Neural cell (in vitro differentiated cells): ENCODE data around the gene SLC34A3. TPM values are rescaled to one million over a fixed set of nuclear protein-coding genes. Genes with fewer than 3 reads are reported as not detected.

ENCODE experiments used
- H2AFZ ChIP-seq: fragments of 200-600, 300-800 bp; sonication (generic), shearing (Covaris generic); 2 replicates; pipeline ENCODE4 v1.6.0; 2014; ENCODE audit warnings: low read depth, mild to moderate bottlenecking, antibody characterized with exemption, low read length, moderate library complexity
- H3F3A ChIP-seq: fragments of 200-600 bp; shearing (Covaris generic); 2 replicates; pipeline ENCODE4 v1.6.1; 2016; ENCODE audit warnings: mild to moderate bottlenecking, moderate library complexity, mixed read lengths, antibody characterized with exemption, low read length; ENCODE audit not compliant: insufficient read depth, poor library complexity, severe bottlenecking
- H3K27ac ChIP-seq: fragments of 200-600, 300-800 bp; sonication (generic), shearing (Covaris generic); 2 replicates; pipeline ENCODE4 v1.5.1; 2014; ENCODE audit warnings: mild to moderate bottlenecking, low read length, moderate library complexity
- H3K27me3 ChIP-seq: fragments of 300-800, 200-600 bp; sonication (generic), shearing (Covaris generic); 2 replicates; pipeline ENCODE4 v1.6.0; 2014; ENCODE audit warnings: mild to moderate bottlenecking, low read depth, low read length, moderate library complexity; ENCODE audit not compliant: insufficient read depth
- H3K36me3 ChIP-seq: fragments of 300-800, 200-600 bp; sonication (generic), shearing (Covaris generic); 2 replicates; pipeline ENCODE4 v1.5.1; 2014; ENCODE audit warnings: mild to moderate bottlenecking, antibody characterized with exemption, low read length, moderate library complexity; ENCODE audit not compliant: insufficient read depth
- H3K4me2 ChIP-seq: fragments of 300-800, 200-600 bp; sonication (generic), shearing (Covaris generic); 2 replicates; pipeline ENCODE4 v1.6.0; 2014; ENCODE audit warnings: mild to moderate bottlenecking, low read length
- H3K4me3 ChIP-seq: fragments of 300-800, 200-600 bp; sonication (generic), shearing (Covaris generic); 2 replicates; pipeline ENCODE4 v1.5.1; 2014; ENCODE audit warnings: mild to moderate bottlenecking, low read length, moderate library complexity
- H3K79me2 ChIP-seq: fragments of 200-600 bp; shearing (Covaris generic); replicated peaks from 2 replicates; pipeline ENCODE4 v1.6.0; 2014; ENCODE audit warnings: mild to moderate bottlenecking, low read length, moderate library complexity; ENCODE audit not compliant: insufficient read depth
- H3K9ac ChIP-seq: fragments of 300-800, 200-600 bp; sonication (generic), shearing (Covaris generic); 2 replicates; pipeline ENCODE4 v1.6.1; 2016; ENCODE audit warnings: mild to moderate bottlenecking, low read length, mixed read lengths
- H3K9me2 ChIP-seq: fragments of 200-600 bp; shearing (Covaris generic); 2 replicates; pipeline ENCODE4 v1.6.1; 2016; ENCODE audit warnings: mild to moderate bottlenecking, low read length, mixed read lengths; ENCODE audit not compliant: insufficient read depth
- H3K9me3 ChIP-seq: fragments of 200-600, 300-800 bp; sonication (generic), shearing (Covaris generic); 2 replicates; pipeline ENCODE4 v1.6.1; 2016; ENCODE audit warnings: mild to moderate bottlenecking, mixed run types, low read length, moderate library complexity, mixed read lengths
- H4K20me1 ChIP-seq: fragments of 200-600 bp; shearing (Covaris generic); 2 replicates; pipeline ENCODE4 v1.6.1; 2016; ENCODE audit warnings: mild to moderate bottlenecking, mixed run types; ENCODE audit not compliant: insufficient read depth
- EP300 ChIP-seq: fragments of 450-650 bp; conservative IDR thresholded peaks from 2 replicates; pipeline ENCODE4 v1.6.1; 2014; ENCODE audit warnings: antibody characterized with exemption, mild to moderate bottlenecking, moderate library complexity; ENCODE audit not compliant: poor library complexity, severe bottlenecking
- EZH2 ChIP-seq: fragments of 200-600, 300-800 bp; shearing (Covaris generic), sonication (generic); IDR thresholded peaks from 2 replicates; pipeline ENCODE4 v1.6.1; 2014; ENCODE audit warnings: antibody characterized with exemption, low read length, borderline replicate concordance, mild to moderate bottlenecking; ENCODE audit not compliant: insufficient read depth, poor library complexity, severe bottlenecking
- MXI1 ChIP-seq: fragments of 450-650 bp; conservative IDR thresholded peaks from 2 replicates; pipeline ENCODE4 v1.6.1; 2014; ENCODE audit warnings: antibody characterized with exemption, mild to moderate bottlenecking; ENCODE audit not compliant: poor library complexity, severe bottlenecking
- POLR2AphosphoS5 ChIP-seq: IDR thresholded peaks from 2 replicates; pipeline ENCODE4 v1.6.1; 2012
- RAD21 ChIP-seq: fragments of 450-650 bp; conservative IDR thresholded peaks from 2 replicates; pipeline ENCODE4 v1.6.1; 2014; ENCODE audit warnings: antibody characterized with exemption, mild to moderate bottlenecking, moderate library complexity
- REST ChIP-seq: IDR thresholded peaks from 2 replicates; pipeline ENCODE4 v1.6.1; 2012; ENCODE audit warnings: borderline replicate concordance
- SMC3 ChIP-seq: fragments of 450-650 bp; conservative IDR thresholded peaks from 2 replicates; pipeline ENCODE4 v1.6.1; 2014; ENCODE audit warnings: antibody characterized with exemption, mild to moderate bottlenecking, moderate library complexity; ENCODE audit not compliant: poor library complexity
- TAF1 ChIP-seq: IDR thresholded peaks from 2 replicates; pipeline ENCODE4 v1.6.1; 2012; ENCODE audit warnings: low read depth
- polyA plus RNA-seq: library from polyadenylated mRNA; depleted of rRNA; stranded (reverse); fragments of >200 nt; gene quantifications from 2 replicates; pipeline ENCODE4 v1.2.3, GENCODE V29; 2014
- TF ChIP-seq, protein P1 (sequence below): fragments of 450-650 bp; IDR thresholded peaks from 2 replicates; pipeline ENCODE4 v1.5.1; 2014; ENCODE audit warnings: antibody characterized with exemption, mild to moderate bottlenecking, moderate library complexity; ENCODE audit not compliant: poor library complexity, severe bottlenecking

The SLC34A3 gene
- polyA plus RNA-seq, 1 donor from 2014 or later, result 0.27 TPM

- H4K20me1 ChIP-seq, result no peaks in the 10 kb centered on the region
- no peaks in the 10 kb centered on the region for H3K9me3 ChIP-seq
- no peak overlapping the region for H3K4me2 ChIP-seq
- peaks cover 14% of the 10 kb centered on the region for H3K79me2 ChIP-seq
- no peak overlapping the region for H2AFZ ChIP-seq
- no peaks in the 10 kb centered on the region for H3K27me3 ChIP-seq
- no peak overlapping the region for H3K4me3 ChIP-seq
- no peak overlapping the region for H3K27ac ChIP-seq
- no peaks in the 10 kb centered on the region for H3K36me3 ChIP-seq
- no peaks in the 10 kb centered on the region for H3F3A ChIP-seq
- TF ChIP-seq EP300 (no peak), RAD21 (no peak), EZH2 (no peak), POLR2AphosphoS5 (no peak), SMC3 (no peak), REST (no peak), TAF1 (no peak), MXI1 (no peak)
- TF ChIP-seq, protein P1, sequence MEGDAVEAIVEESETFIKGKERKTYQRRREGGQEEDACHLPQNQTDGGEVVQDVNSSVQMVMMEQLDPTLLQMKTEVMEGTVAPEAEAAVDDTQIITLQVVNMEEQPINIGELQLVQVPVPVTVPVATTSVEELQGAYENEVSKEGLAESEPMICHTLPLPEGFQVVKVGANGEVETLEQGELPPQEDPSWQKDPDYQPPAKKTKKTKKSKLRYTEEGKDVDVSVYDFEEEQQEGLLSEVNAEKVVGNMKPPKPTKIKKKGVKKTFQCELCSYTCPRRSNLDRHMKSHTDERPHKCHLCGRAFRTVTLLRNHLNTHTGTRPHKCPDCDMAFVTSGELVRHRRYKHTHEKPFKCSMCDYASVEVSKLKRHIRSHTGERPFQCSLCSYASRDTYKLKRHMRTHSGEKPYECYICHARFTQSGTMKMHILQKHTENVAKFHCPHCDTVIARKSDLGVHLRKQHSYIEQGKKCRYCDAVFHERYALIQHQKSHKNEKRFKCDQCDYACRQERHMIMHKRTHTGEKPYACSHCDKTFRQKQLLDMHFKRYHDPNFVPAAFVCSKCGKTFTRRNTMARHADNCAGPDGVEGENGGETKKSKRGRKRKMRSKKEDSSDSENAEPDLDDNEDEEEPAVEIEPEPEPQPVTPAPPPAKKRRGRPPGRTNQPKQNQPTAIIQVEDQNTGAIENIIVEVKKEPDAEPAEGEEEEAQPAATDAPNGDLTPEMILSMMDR, result no peak
- H3K9me2 ChIP-seq, result no peaks in the 10 kb centered on the region
- no peak overlapping the region for H3K9ac ChIP-seq
These were observed 14.1 kb downstream of the SLC34A3 start for GRCh38 chr9:137244486-137245449.

- Histone ChIP-seq H3K9ac (no peak overlapping the region), H3K27ac (no peak overlapping the region), H4K20me1 (no peaks in the 10 kb centered on the region), H3K4me3 (no peak overlapping the region), H3K36me3 (no peaks in the 10 kb centered on the region), H3K9me3 (no peaks in the 10 kb centered on the region), H3K27me3 (no peaks in the 10 kb centered on the region), H3K4me2 (no peak overlapping the region), H3K9me2 (no peaks in the 10 kb centered on the region), H2AFZ (no peak overlapping the region), H3K79me2 (peaks cover 14% of the 10 kb centered on the region), H3F3A (no peaks in the 10 kb centered on the region)
- TF ChIP-seq TAF1 (no peak), SMC3 (no peak), POLR2AphosphoS5 (no peak), RAD21 (no peak), MXI1 (no peak), REST (no peak)
- TF ChIP-seq, protein P1, result no peak
These were observed 15.0 kb downstream of the SLC34A3 start for GRCh38 chr9:137245450-137246421.
